ENCODE results near the gene ATOH1.

Gene ATOH1

DNA sequence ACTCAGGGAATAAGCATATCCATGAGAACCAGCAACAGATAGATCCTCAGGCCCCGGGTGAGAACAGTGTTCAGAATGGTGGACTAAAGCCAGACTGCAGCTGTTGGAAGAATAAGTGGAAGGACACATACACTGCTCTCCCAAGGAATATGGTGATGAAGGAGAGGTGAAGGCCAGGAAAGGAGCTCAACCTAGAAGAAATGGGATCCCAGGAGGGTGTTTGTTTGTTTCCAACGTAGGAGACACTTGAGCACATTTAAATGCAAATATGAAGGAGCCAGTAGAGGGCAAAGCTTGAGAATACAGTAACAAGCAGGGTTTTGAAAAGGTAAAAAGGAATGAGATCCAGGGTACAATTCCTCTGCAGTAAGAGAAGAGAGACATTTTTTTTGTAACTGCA lies 42.4 kb upstream of the ATOH1 start:
- TF ChIP-seq TAF1 (IDR thresholded peaks at IDR 0.05; ENCODE audit: borderline replicate concordance, insufficient read depth, low read length) (no peak), FOXP2 (optimal IDR thresholded peaks at IDR 0.05; ENCODE audit: borderline replicate concordance, extremely low read depth, extremely low read length, insufficient read depth) (no peak), POLR2AphosphoS5 (IDR thresholded peaks at IDR 0.05; ENCODE audit: low read depth, low read length) (no peak), SIN3A (IDR thresholded peaks at IDR 0.05; ENCODE audit: borderline replicate concordance, insufficient read depth, low read length) (no peak)
- TF ChIP-seq, protein P1, sequence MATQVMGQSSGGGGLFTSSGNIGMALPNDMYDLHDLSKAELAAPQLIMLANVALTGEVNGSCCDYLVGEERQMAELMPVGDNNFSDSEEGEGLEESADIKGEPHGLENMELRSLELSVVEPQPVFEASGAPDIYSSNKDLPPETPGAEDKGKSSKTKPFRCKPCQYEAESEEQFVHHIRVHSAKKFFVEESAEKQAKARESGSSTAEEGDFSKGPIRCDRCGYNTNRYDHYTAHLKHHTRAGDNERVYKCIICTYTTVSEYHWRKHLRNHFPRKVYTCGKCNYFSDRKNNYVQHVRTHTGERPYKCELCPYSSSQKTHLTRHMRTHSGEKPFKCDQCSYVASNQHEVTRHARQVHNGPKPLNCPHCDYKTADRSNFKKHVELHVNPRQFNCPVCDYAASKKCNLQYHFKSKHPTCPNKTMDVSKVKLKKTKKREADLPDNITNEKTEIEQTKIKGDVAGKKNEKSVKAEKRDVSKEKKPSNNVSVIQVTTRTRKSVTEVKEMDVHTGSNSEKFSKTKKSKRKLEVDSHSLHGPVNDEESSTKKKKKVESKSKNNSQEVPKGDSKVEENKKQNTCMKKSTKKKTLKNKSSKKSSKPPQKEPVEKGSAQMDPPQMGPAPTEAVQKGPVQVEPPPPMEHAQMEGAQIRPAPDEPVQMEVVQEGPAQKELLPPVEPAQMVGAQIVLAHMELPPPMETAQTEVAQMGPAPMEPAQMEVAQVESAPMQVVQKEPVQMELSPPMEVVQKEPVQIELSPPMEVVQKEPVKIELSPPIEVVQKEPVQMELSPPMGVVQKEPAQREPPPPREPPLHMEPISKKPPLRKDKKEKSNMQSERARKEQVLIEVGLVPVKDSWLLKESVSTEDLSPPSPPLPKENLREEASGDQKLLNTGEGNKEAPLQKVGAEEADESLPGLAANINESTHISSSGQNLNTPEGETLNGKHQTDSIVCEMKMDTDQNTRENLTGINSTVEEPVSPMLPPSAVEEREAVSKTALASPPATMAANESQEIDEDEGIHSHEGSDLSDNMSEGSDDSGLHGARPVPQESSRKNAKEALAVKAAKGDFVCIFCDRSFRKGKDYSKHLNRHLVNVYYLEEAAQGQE (IDR thresholded peaks at IDR 0.05; ENCODE audit: insufficient read depth in 1 of 2, low read depth in 2 of 2, low read length in 2 of 2) = no peak

DNA sequence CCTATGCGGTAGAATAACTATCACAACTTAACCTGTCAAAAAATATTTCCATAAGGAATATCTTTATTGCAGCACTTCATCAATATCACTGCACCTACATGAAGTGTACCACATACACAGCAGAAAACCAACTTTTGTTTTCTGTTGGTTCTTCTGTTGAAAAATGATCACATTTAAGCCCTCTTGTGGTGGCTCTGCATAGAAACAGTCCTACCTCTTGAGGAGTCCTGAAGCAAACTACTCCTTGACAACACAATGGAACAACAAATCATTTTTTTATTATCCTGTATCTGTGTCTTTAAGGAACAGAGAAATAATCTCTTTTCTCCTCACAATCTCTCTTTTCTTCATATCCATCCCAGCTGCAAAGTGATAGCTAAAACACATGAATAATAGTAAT lies 39.8 kb upstream of the ATOH1 start:
- TF ChIP-seq FOXP2 (optimal IDR thresholded peaks at IDR 0.05; ENCODE audit: borderline replicate concordance, extremely low read depth, extremely low read length, insufficient read depth) (no peak), SIN3A (IDR thresholded peaks at IDR 0.05; ENCODE audit: borderline replicate concordance, insufficient read depth, low read length) (no peak)

DNA sequence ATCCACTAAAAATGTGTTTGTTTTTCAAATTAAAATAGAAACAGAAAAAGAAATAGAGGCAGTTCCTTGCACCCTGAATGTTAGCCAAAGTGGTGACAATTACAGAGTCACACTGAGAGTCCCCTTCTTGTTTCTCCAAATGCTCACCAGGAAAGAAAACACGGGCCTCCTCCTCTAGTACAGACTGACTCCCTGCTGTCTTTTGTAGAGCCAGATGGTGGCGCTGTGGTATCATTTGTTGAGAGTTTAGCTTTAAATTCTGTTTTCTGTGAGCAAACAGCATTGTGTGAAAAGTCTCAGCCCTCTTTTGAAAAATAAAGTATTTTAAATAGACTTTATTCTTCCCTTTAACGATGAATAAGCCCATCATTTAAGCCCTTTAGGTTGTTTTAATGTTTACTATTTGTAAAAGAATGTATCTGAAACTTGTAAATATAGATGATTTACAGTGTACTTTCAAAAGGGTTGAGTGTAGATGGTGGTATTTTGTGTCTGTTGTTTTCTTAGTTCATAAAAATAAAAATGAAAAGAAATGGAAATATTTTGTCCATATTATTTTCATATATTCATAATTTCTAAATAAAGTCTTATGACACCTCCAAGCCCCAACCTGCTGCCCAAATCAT lies 36.9 kb upstream of the ATOH1 start:
- TF ChIP-seq POLR2AphosphoS5 (IDR thresholded peaks at IDR 0.05; ENCODE audit: low read depth, low read length) (no peak), TAF1 (IDR thresholded peaks at IDR 0.05; ENCODE audit: borderline replicate concordance, insufficient read depth, low read length) (no peak), FOXP2 (optimal IDR thresholded peaks at IDR 0.05; ENCODE audit: borderline replicate concordance, extremely low read depth, extremely low read length, insufficient read depth) (no peak), SIN3A (IDR thresholded peaks at IDR 0.05; ENCODE audit: borderline replicate concordance, insufficient read depth, low read length) (no peak)
- TF ChIP-seq, protein P1 (IDR thresholded peaks at IDR 0.05; ENCODE audit: insufficient read depth in 1 of 2, low read depth in 2 of 2, low read length in 2 of 2) = no peak

DNA sequence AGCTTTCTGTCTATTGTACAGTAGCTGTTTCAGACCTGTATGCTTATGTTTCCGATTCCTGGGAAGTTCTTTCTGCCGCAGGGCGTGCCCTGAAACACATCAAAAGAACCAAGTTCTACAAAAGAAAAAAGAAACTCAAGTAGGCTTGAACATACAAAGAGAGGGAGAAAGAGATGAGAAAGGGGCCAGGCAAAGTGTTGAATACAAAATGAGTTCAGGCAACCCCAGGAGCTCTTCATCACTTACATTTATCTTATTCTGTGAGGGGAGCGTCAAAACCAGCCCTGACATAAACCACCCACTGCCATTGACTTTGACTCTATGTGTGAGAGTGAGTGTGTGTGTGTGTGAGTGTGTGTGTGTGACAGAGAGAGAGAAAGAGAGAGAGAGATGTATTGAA lies 26.5 kb upstream of the ATOH1 start:
- TF ChIP-seq POLR2AphosphoS5 (IDR thresholded peaks at IDR 0.05; ENCODE audit: low read depth, low read length) = no peak
- no peak for TF ChIP-seq SIN3A (IDR thresholded peaks at IDR 0.05; ENCODE audit: borderline replicate concordance, insufficient read depth, low read length)
- TF ChIP-seq, protein P1 (IDR thresholded peaks at IDR 0.05; ENCODE audit: insufficient read depth in 1 of 2, low read depth in 2 of 2, low read length in 2 of 2) = no peak
- TF ChIP-seq FOXP2 (optimal IDR thresholded peaks at IDR 0.05; ENCODE audit: borderline replicate concordance, extremely low read depth, extremely low read length, insufficient read depth) = no peak
- no peak for TF ChIP-seq TAF1 (IDR thresholded peaks at IDR 0.05; ENCODE audit: borderline replicate concordance, insufficient read depth, low read length)

DNA sequence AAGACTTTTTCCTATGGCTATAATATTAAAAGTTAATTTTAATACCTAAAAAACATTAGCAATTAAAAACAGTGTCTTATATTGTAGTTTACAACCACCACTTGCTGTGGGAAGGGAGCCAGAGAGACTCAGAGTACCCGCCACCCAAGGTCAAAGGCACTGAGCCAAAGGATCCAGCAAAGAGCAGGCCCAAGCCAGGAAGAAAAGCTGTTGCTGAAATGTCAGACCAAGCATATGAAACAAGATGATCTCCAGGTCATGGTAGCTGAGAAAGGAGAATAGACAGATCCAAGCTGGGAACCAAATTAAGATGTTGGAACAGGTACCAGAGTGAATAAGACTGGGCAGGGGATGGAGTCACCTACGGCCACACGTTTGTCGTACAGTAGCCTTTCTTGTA lies 18.8 kb upstream of the ATOH1 start:
- TF ChIP-seq FOXP2 (optimal IDR thresholded peaks at IDR 0.05; ENCODE audit: borderline replicate concordance, extremely low read depth, extremely low read length, insufficient read depth) (no peak), TAF1 (IDR thresholded peaks at IDR 0.05; ENCODE audit: borderline replicate concordance, insufficient read depth, low read length) (no peak), POLR2AphosphoS5 (IDR thresholded peaks at IDR 0.05; ENCODE audit: low read depth, low read length) (no peak), SIN3A (IDR thresholded peaks at IDR 0.05; ENCODE audit: borderline replicate concordance, insufficient read depth, low read length) (no peak)
- TF ChIP-seq, protein P1 (IDR thresholded peaks at IDR 0.05; ENCODE audit: insufficient read depth in 1 of 2, low read depth in 2 of 2, low read length in 2 of 2) = no peak
